ENCODE measurements around the gene C12orf75. TPM values are rescaled to one million over a fixed set of nuclear protein-coding genes. Genes with fewer than 3 reads are reported as not detected.
"Not testable (repeated sequence)": the region's sequence is repeated elsewhere in the genome, so short reads cannot be mapped to it uniquely, and the experiment has no call there.

Gene C12orf75
- total RNA-seq, 1 donor from 2014 or later = 131 TPM

GRCh38 chr12:105330931-105331804 lies 677 bp downstream of the C12orf75 start:
- DNase-seq (ENCODE audit: extremely low spot score in 2 of 2) = no peak
- peaks cover 39% of the 10 kb centered on the region for H3K4me1 ChIP-seq
- no peaks in the 10 kb centered on the region for H3K27me3 ChIP-seq
- TF ChIP-seq POLR2A (IDR thresholded peaks at IDR 0.05) = no peak
- no peak for TF ChIP-seq POLR2AphosphoS5 (IDR thresholded peaks at IDR 0.05; ENCODE audit: insufficient read depth in 1 of 2, low read depth in 1 of 2)
- no peak for TF ChIP-seq CTCF (IDR thresholded peaks at IDR 0.05)
- no peaks in the 10 kb centered on the region for H3K9me3 ChIP-seq
- intact Hi-C loops (cut with DNase I) = no loop called here
- peak overlapping the region; percentile 86 for H3K27ac ChIP-seq
- H3K4me3 ChIP-seq = peak overlapping the region; percentile 85 to 96
- no peaks in the 10 kb centered on the region for H3K36me3 ChIP-seq

GRCh38 chr12:105331805-105332251 lies 1.3 kb downstream of the C12orf75 start:
- H3K36me3 ChIP-seq = no peaks in the 10 kb centered on the region
- H3K27ac ChIP-seq = peak overlapping the region; percentile 86
- no peak for DNase-seq (ENCODE audit: extremely low spot score in 2 of 2)
- H3K9me3 ChIP-seq = no peaks in the 10 kb centered on the region
- peak overlapping the region; percentile 85 to 96 for H3K4me3 ChIP-seq
- intact Hi-C loops (cut with DNase I) = no loop called here
- H3K27me3 ChIP-seq = no peaks in the 10 kb centered on the region
- TF ChIP-seq POLR2AphosphoS5 (IDR thresholded peaks at IDR 0.05; ENCODE audit: insufficient read depth in 1 of 2, low read depth in 1 of 2) (no peak), CTCF (IDR thresholded peaks at IDR 0.05) (no peak), POLR2A (IDR thresholded peaks at IDR 0.05) (no peak)
- peaks cover 39% of the 10 kb centered on the region for H3K4me1 ChIP-seq

- peaks cover 39% of the 10 kb centered on the region for H3K4me1 ChIP-seq
- peak overlapping the region in 1 of 2 donors; percentile 96 for H3K4me3 ChIP-seq
- H3K9me3 ChIP-seq; DNase-seq (ENCODE audit: extremely low spot score in 2 of 2); intact Hi-C loops (cut with DNase I); H3K27me3 ChIP-seq; H3K36me3 ChIP-seq: not testable (repeated sequence)
- peak overlapping the region; percentile 86 for H3K27ac ChIP-seq
These were observed 1.8 kb downstream of the C12orf75 start for GRCh38 chr12:105332286-105332685.

- peaks cover 39% of the 10 kb centered on the region for H3K4me1 ChIP-seq
- intact Hi-C loops (cut with DNase I) = no loop called here
These were observed 2.4 kb downstream of the C12orf75 start for GRCh38 chr12:105332925-105333324.

GRCh38 chr12:105334001-105334400 lies 3.5 kb downstream of the C12orf75 start:
- DNase-seq (ENCODE audit: extremely low spot score in 2 of 2) = no peak
- Histone ChIP-seq H3K4me3 (peak overlapping the region in 1 of 2 donors; percentile 96), H3K36me3 (no peaks in the 10 kb centered on the region), H3K27me3 (no peaks in the 10 kb centered on the region), H3K27ac (no peak overlapping the region), H3K4me1 (peaks cover 39% of the 10 kb centered on the region), H3K9me3 (no peaks in the 10 kb centered on the region)
- TF ChIP-seq CTCF (IDR thresholded peaks at IDR 0.05) (no peak), POLR2AphosphoS5 (IDR thresholded peaks at IDR 0.05; ENCODE audit: insufficient read depth in 1 of 2, low read depth in 1 of 2) (no peak), POLR2A (IDR thresholded peaks at IDR 0.05) (no peak)
- intact Hi-C loops (cut with DNase I) = no loop called here

More at GRCh38 chr12:105332925-105333324, 2.4 kb downstream of the C12orf75 start:
- H3K27ac ChIP-seq = no peak overlapping the region
- H3K36me3 ChIP-seq = no peaks in the 10 kb centered on the region
- TF ChIP-seq POLR2A (IDR thresholded peaks at IDR 0.05) = no peak
- no peak for TF ChIP-seq CTCF (IDR thresholded peaks at IDR 0.05)
- no peaks in the 10 kb centered on the region for H3K27me3 ChIP-seq
- no peak for DNase-seq (ENCODE audit: extremely low spot score in 2 of 2)
- peak overlapping the region in 1 of 2 donors; percentile 96 for H3K4me3 ChIP-seq
- H3K9me3 ChIP-seq = no peaks in the 10 kb centered on the region
